ENCODE measurements around the gene ZNF485. TPM values are rescaled to one million over a fixed set of nuclear protein-coding genes. Genes with fewer than 3 reads are reported as not detected.
A peak's percentile ranks its signal among the peaks of the same experiment; 100 is the strongest.

Gene ZNF485
- 0.76 and 1.2 TPM in 2 replicates for polyA plus RNA-seq (2011; rRNA removed)
- polyA minus RNA-seq (2011; rRNA and poly(A)+ RNA removed) = 1.2 and 1.8 TPM in 2 replicates

DNA sequence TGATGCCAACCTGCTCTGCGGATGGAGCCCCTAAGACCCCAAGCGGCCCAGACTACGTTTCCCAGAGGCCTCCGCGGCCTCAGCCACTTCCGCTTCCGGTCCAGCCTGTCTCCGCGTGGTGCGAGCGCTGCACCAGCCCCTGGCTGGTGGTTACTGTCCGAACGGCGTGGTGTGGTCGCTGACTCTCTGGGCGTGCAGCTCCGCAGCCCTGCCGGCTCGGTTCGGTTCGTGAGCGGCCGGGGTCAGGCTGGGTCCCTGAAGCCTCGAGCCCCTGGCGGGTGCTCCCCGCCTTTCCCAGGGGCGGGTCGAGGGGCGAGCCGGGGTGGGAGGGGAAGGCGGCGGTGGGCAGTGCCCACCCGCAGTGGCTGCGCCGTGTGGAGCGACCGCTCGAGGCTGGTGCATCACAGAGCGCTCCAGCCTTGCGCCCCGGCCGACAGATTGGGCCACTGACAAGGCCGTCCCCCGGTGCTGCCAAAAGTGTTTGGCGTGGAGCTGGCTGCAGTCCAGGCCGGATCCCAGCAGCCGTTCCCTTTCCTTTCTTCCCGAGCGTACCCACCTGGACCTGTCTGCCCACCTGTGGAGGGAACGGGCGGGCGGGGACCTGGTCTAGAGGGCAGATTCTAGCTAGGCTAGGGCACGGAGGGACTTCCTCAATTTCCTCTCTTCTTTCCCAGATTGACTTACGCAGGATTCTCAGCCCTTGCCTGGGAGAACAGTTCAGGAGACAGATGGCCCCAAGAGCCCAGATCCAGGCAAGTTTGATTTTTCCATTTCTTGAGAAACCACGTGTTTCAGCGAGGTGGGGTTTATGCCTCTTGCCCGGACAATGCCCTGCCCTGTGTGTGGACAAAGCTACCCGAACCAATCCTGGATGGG, at the start of gene ZNF485:
ZNF485 (plus strand) TSS at position 116 of the 876 bp plus-strand sequence; CDS start at position 729, 613 bp downstream.
- peaks cover 3% of the 10 kb centered on the region; the same call in 1 of the 2 replicates for H3K9me3 ChIP-seq (ENCODE audit: control insufficient read depth, insufficient read depth, low read length)
- no peak for DNase-seq (ENCODE audit: low read depth, low spot score)
- peak within 1 kb of the TSS; percentile 79 for H3K4me3 ChIP-seq (ENCODE audit: low read depth, low read length)
- TF ChIP-seq, protein P1, sequence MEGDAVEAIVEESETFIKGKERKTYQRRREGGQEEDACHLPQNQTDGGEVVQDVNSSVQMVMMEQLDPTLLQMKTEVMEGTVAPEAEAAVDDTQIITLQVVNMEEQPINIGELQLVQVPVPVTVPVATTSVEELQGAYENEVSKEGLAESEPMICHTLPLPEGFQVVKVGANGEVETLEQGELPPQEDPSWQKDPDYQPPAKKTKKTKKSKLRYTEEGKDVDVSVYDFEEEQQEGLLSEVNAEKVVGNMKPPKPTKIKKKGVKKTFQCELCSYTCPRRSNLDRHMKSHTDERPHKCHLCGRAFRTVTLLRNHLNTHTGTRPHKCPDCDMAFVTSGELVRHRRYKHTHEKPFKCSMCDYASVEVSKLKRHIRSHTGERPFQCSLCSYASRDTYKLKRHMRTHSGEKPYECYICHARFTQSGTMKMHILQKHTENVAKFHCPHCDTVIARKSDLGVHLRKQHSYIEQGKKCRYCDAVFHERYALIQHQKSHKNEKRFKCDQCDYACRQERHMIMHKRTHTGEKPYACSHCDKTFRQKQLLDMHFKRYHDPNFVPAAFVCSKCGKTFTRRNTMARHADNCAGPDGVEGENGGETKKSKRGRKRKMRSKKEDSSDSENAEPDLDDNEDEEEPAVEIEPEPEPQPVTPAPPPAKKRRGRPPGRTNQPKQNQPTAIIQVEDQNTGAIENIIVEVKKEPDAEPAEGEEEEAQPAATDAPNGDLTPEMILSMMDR (IDR thresholded peaks at IDR 0.05; ENCODE audit: low read depth, low read length) = no peak
- peaks cover 12% of the 10 kb centered on the region for H3K27me3 ChIP-seq (ENCODE audit: control insufficient read depth, insufficient read depth, low read length)
- H3K27ac ChIP-seq (ENCODE audit: low read depth, low read length) = no peak within 1 kb of the TSS
- ChIA-PET POLR2A (interaction anchor here (0.5 to 1.0 kb wide), 2 partner anchors 11 to 41 kb away, joined by 4 to 7 read pairs; no protein-coding TSS in a partner anchor), CTCF (interaction anchor here (0.7 kb wide), 1 partner anchor 199 kb away, joined by 4 read pairs; no protein-coding TSS in a partner anchor)

DNA sequence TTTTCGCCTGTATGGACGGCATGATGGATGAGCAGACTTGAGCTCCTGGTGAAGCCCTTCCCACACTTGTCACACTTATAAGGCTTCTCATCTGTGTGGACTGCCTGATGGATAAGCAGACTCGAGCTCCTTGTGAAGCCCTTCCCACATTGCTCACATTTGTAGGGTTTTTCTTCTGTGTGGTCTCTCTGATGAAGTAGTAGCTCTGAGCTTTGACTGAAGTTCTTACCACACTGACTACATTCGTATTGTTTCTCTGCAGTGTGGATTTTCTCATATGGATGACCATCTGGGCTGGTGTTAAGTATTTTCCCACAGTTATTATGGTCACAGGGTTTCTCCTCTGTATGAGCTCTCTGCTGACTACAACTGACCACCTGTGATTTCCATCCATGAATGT, 49.0 kb upstream of the ZNF485 start:
- POLR2A ChIA-PET = no interaction called here
- Histone ChIP-seq H3K27me3 (ENCODE audit: control insufficient read depth, insufficient read depth, low read length) (no peaks in the 10 kb centered on the region), H3K4me3 (ENCODE audit: low read depth, low read length) (no peak overlapping the region), H3K27ac (ENCODE audit: low read depth, low read length) (no peak overlapping the region), H3K9me3 (ENCODE audit: control insufficient read depth, insufficient read depth, low read length) (peaks cover 18% of the 10 kb centered on the region; the same call in 1 of the 2 replicates)
- CTCF ChIA-PET = no interaction called here
- TF ChIP-seq, protein P1 (IDR thresholded peaks at IDR 0.05; ENCODE audit: low read depth, low read length) = no peak
- no peak for DNase-seq (ENCODE audit: low read depth, low spot score)

DNA sequence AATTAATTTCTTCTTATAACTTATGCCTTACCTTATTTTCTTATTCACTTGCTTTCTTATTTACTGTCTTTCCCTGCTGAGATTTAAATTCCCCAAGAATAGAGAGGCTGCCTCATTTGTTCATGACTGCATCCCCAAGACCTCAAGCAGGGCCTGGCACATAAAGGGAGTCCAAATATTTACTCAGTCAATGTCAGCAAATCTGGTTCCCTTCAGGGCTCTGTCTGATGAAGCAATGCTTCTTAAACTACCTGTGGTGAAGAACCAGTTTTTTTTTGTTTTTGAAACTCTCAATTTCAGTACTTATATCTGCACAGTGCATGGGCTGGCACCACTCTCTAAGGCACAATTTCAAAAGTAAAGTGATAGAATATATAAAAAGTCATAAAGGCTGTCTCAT, 36.6 kb upstream of the ZNF485 start:
- TF ChIP-seq, protein P1 (IDR thresholded peaks at IDR 0.05; ENCODE audit: low read depth, low read length) = no peak
- no peak for DNase-seq (ENCODE audit: low read depth, low spot score)
- Histone ChIP-seq H3K27ac (ENCODE audit: low read depth, low read length) (no peak overlapping the region), H3K4me3 (ENCODE audit: low read depth, low read length) (no peak overlapping the region), H3K9me3 (ENCODE audit: control insufficient read depth, insufficient read depth, low read length) (no peaks in the 10 kb centered on the region), H3K27me3 (ENCODE audit: control insufficient read depth, insufficient read depth, low read length) (no peaks in the 10 kb centered on the region)
- ChIA-PET CTCF (no interaction called here), POLR2A (no interaction called here)

DNA sequence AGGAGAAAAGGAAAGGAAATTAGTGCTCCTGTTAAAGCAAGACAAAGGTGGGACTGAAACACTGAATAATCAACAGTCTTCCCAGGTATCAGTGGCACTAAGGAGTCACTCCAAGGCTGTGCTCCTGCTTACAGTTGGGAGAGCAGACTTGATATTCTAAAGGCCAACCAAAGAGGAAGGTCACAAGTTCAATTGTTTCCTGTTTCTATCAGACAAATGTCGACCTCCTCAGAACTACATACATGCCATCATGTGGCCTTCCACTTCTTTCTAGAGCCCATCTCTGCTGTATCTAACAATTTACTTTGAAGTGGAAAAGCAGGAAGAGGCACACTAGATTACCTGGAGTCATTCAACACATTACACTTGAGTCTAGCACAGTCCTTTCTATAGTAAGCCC, 35.3 kb upstream of the ZNF485 start:
- CTCF ChIA-PET = no interaction called here
- TF ChIP-seq, protein P1 (IDR thresholded peaks at IDR 0.05; ENCODE audit: low read depth, low read length) = no peak

More for the DNA sequence above, 35.3 kb upstream of the ZNF485 start:
- Histone ChIP-seq H3K4me3 (ENCODE audit: low read depth, low read length) (no peak overlapping the region), H3K27me3 (ENCODE audit: control insufficient read depth, insufficient read depth, low read length) (no peaks in the 10 kb centered on the region), H3K9me3 (ENCODE audit: control insufficient read depth, insufficient read depth, low read length) (no peaks in the 10 kb centered on the region; the same call in 1 of the 2 replicates), H3K27ac (ENCODE audit: low read depth, low read length) (no peak overlapping the region)
- DNase-seq (ENCODE audit: low read depth, low spot score) = no peak
- POLR2A ChIA-PET = no interaction called here
